ENCODE results near the gene FPR3.

DNA sequence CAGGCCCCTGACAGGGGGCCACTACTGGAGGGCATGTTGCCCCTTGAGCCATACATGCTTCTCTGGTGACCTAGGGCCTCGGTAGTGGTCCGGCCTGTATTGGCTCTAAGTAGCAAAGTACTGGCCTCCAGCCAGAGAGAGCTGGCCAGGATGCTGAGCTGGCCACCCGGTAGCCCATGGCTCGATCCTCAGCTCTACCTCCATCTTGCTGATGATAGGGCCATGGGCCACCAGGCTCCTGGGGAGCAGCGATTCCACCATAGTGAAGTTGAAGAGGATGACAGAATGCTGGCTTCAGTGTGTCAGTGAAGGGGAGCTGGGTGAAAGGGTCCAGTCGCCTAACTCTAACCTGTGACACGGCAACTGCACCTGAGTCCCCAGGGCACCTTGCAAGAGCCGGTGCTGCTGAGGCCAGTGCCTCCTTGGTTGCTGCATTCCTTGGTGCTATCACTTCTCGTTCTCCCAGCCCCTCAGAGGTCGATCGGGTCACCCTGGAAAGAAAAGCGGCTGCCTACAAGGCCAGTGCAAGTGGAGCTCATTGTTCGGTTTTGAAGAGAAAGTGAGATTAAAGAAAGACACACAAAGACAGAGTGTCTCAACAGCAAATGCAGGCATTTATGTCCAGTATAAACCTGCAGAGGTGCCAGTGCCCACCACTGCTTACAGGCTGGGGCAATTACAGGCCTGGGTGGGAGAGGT is 5.0 kb downstream of the FPR3 start:
- TF ChIP-seq CTCF (conservative IDR thresholded peaks at IDR 0.05; ENCODE audit: low read depth in 2 of 2) (no peak), JUNB (IDR thresholded peaks at IDR 0.05; ENCODE audit: unreplicated experiment) (no peak), CREB1 (CRISPR knock-in tag; IDR thresholded peaks at IDR 0.05; ENCODE audit: low read depth) (no peak), POLR2AphosphoS5 (IDR thresholded peaks at IDR 0.05; ENCODE audit: low read depth) (no peak), EZH2phosphoT487 (IDR thresholded peaks at IDR 0.05; ENCODE audit: unreplicated experiment) (no peak), EZH2 (IDR thresholded peaks at IDR 0.05; ENCODE audit: low read depth, unreplicated experiment) (no peak)
- TF ChIP-seq, protein P1, sequence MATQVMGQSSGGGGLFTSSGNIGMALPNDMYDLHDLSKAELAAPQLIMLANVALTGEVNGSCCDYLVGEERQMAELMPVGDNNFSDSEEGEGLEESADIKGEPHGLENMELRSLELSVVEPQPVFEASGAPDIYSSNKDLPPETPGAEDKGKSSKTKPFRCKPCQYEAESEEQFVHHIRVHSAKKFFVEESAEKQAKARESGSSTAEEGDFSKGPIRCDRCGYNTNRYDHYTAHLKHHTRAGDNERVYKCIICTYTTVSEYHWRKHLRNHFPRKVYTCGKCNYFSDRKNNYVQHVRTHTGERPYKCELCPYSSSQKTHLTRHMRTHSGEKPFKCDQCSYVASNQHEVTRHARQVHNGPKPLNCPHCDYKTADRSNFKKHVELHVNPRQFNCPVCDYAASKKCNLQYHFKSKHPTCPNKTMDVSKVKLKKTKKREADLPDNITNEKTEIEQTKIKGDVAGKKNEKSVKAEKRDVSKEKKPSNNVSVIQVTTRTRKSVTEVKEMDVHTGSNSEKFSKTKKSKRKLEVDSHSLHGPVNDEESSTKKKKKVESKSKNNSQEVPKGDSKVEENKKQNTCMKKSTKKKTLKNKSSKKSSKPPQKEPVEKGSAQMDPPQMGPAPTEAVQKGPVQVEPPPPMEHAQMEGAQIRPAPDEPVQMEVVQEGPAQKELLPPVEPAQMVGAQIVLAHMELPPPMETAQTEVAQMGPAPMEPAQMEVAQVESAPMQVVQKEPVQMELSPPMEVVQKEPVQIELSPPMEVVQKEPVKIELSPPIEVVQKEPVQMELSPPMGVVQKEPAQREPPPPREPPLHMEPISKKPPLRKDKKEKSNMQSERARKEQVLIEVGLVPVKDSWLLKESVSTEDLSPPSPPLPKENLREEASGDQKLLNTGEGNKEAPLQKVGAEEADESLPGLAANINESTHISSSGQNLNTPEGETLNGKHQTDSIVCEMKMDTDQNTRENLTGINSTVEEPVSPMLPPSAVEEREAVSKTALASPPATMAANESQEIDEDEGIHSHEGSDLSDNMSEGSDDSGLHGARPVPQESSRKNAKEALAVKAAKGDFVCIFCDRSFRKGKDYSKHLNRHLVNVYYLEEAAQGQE (IDR thresholded peaks at IDR 0.05; ENCODE audit: unreplicated experiment) = no peak

Measured in GM23338 (cell line).